Mesenchymal stem cell (in vitro differentiated cells and primary cell): ENCODE results near the gene ZNHIT1.
A peak's percentile ranks its signal among the peaks of the same experiment; 100 is the strongest.
"Not testable (repeated sequence)": the region's sequence is repeated elsewhere in the genome, so short reads cannot be mapped to it uniquely, and the experiment has no call there.

Experiments
- DNase-seq: peaks from one replicate; pipeline ENCODE4 v3.0.0-alpha.2; 2013
- H2AFZ ChIP-seq: one replicate; pipeline ENCODE4 v1.6.1; 2013; ENCODE audit warnings: low read depth, mild to moderate bottlenecking, control low read depth, inconsistent platforms, low read length, moderate library complexity
- H2AK5ac ChIP-seq: 2 replicates; pipeline ENCODE4 v1.6.1; 2013; ENCODE audit warnings: low read length, moderate library complexity, mild to moderate bottlenecking, inconsistent platforms; ENCODE audit not compliant: severe bottlenecking
- H2BK120ac ChIP-seq: one replicate; pipeline ENCODE4 v1.6.1; 2013; ENCODE audit warnings: low read depth, mild to moderate bottlenecking, inconsistent platforms, low read length, moderate library complexity
- H2BK12ac ChIP-seq, 2 experiments: one replicate each; pipeline ENCODE4 v1.6.1; 2013; ENCODE audit warnings: inconsistent platforms in 2 of 2, low read length in 2 of 2, mild to moderate bottlenecking in 2 of 2, moderate library complexity in 2 of 2, control low read depth in 1 of 2
- H2BK15ac ChIP-seq: one replicate; pipeline ENCODE4 v1.6.1; 2013; ENCODE audit warnings: mild to moderate bottlenecking, low read depth, inconsistent platforms; ENCODE audit not compliant: poor library complexity, severe bottlenecking
- H2BK5ac ChIP-seq: 2 replicates; pipeline ENCODE4 v1.6.1; 2013; ENCODE audit warnings: low read depth, mild to moderate bottlenecking, low read length, control low read depth, inconsistent platforms; ENCODE audit not compliant: poor library complexity, severe bottlenecking
- H3K14ac ChIP-seq, 2 experiments: one replicate each; pipeline ENCODE4 v1.6.1; 2013; ENCODE audit warnings: inconsistent platforms in 2 of 2, low read length in 2 of 2, control low read depth in 1 of 2, mild to moderate bottlenecking in 1 of 2, moderate library complexity in 1 of 2
- H3K18ac ChIP-seq, 2 experiments: one replicate each; pipeline ENCODE4 v1.6.1; 2013; ENCODE audit warnings: inconsistent platforms in 2 of 2, low read length in 2 of 2, control low read depth in 1 of 2, low read depth in 1 of 2, mild to moderate bottlenecking in 1 of 2
- H3K23ac ChIP-seq, 2 experiments: one replicate each; pipeline ENCODE4 v1.6.1; 2013; ENCODE audit warnings: inconsistent platforms in 2 of 2, low read length in 2 of 2, mild to moderate bottlenecking in 2 of 2, moderate library complexity in 2 of 2, control low read depth in 1 of 2
- H3K27ac ChIP-seq: 2 replicates; pipeline ENCODE4 v1.5.1; 2013; ENCODE audit warnings: mild to moderate bottlenecking, moderate library complexity, low read length, control low read depth, inconsistent platforms; ENCODE audit not compliant: poor library complexity, severe bottlenecking
- H3K27me3 ChIP-seq, 2 experiments: 2 replicates each; pipeline versions ENCODE4 v1.6.1 to v1.7.0; 2013; ENCODE audit warnings: low read length in 2 of 2, mild to moderate bottlenecking in 2 of 2, moderate library complexity in 2 of 2, control low read depth in 1 of 2, inconsistent platforms in 1 of 2; ENCODE audit not compliant: control insufficient read depth in 1 of 2, insufficient read depth in 1 of 2
- H3K36me3 ChIP-seq, 2 experiments: 2 replicates each; pipeline versions ENCODE4 v1.6.1 to v1.7.0; 2013; ENCODE audit warnings: low read length in 2 of 2, control low read depth in 1 of 2, inconsistent platforms in 1 of 2, low read depth in 1 of 2, mild to moderate bottlenecking in 1 of 2; ENCODE audit not compliant: insufficient read depth in 2 of 2, control insufficient read depth in 1 of 2
- H3K4ac ChIP-seq, 2 experiments: one replicate each; pipeline ENCODE4 v1.6.1; 2013; ENCODE audit warnings: inconsistent platforms in 2 of 2, low read length in 2 of 2, mild to moderate bottlenecking in 2 of 2, moderate library complexity in 2 of 2, control low read depth in 1 of 2, low read depth in 1 of 2
- H3K4me1 ChIP-seq: 2 replicates; pipeline ENCODE4 v1.6.1; 2013; ENCODE audit warnings: low read depth, low read length, control low read depth; ENCODE audit not compliant: control insufficient read depth, insufficient read depth
- H3K4me2 ChIP-seq: 2 replicates; pipeline ENCODE4 v1.6.1; 2013; ENCODE audit warnings: low read length, mild to moderate bottlenecking, inconsistent platforms; ENCODE audit not compliant: poor library complexity, severe bottlenecking
- H3K4me3 ChIP-seq, 2 experiments: 2 replicates each; pipeline versions ENCODE4 v1.5.1 to v1.7.0; 2013; ENCODE audit warnings: low read length in 2 of 2, mild to moderate bottlenecking in 2 of 2, control low read depth in 1 of 2, low read depth in 1 of 2; ENCODE audit not compliant: insufficient read depth in 1 of 2
- H3K79me1 ChIP-seq: replicated peaks from 2 replicates; pipeline ENCODE4 v1.6.1; 2013; ENCODE audit warnings: mild to moderate bottlenecking, control low read depth, low read length, inconsistent platforms; ENCODE audit not compliant: poor library complexity, severe bottlenecking
- H3K9ac ChIP-seq: 2 replicates; pipeline ENCODE4 v1.7.0; 2013; ENCODE audit warnings: mild to moderate bottlenecking, low read length, moderate library complexity
- H3K9me3 ChIP-seq: 2 replicates; pipeline ENCODE4 v1.7.0; 2013; ENCODE audit warnings: mild to moderate bottlenecking, low read length; ENCODE audit not compliant: control insufficient read depth
- H4K8ac ChIP-seq: one replicate; pipeline ENCODE4 v1.6.1; 2013; ENCODE audit warnings: inconsistent platforms, mild to moderate bottlenecking, low read length, moderate library complexity
- H4K91ac ChIP-seq: one replicate; pipeline ENCODE4 v1.6.1; 2013; ENCODE audit warnings: mild to moderate bottlenecking, low read length, inconsistent platforms
- WGBS: methylation state at CpG from one replicate; pipeline ENCODE4 v1.1.7; 2013; ENCODE audit warnings: mixed read lengths; 5-methylcytosine and 5-hydroxymethylcytosine counted together

The ZNHIT1 gene

GRCh38 chr7:101248276-101248675, 30.3 kb downstream of the ZNHIT1 start:
- no peak overlapping the region for H4K91ac ChIP-seq
- no peak overlapping the region for H4K8ac ChIP-seq
- H2AFZ ChIP-seq, result no peak overlapping the region
- no peak for DNase-seq
- H3K27me3 ChIP-seq, result no peaks in the 10 kb centered on the region
- H3K9ac ChIP-seq, result no peak overlapping the region
- H2BK120ac ChIP-seq, result no peak overlapping the region
- no peak overlapping the region for H3K27ac ChIP-seq
- WGBS, result 100% methylated on average over 5 of the region's 5 CpGs
- H3K79me1 ChIP-seq, result peaks cover 7% of the 10 kb centered on the region
- no peak overlapping the region for H3K4ac ChIP-seq
- H2BK5ac ChIP-seq, result no peak overlapping the region
- no peak overlapping the region for H3K4me2 ChIP-seq
- no peak overlapping the region for H2BK12ac ChIP-seq
- H3K18ac ChIP-seq, result no peak overlapping the region
- H3K36me3 ChIP-seq, result peaks cover 22 to 28% of the 10 kb centered on the region in 2 experiments
- no peaks in the 10 kb centered on the region for H3K9me3 ChIP-seq
- no peak overlapping the region for H2BK15ac ChIP-seq
- H3K4me3 ChIP-seq, result no peak overlapping the region
- H2AK5ac ChIP-seq, result no peak overlapping the region
- H3K4me1 ChIP-seq, result peaks cover 22% of the 10 kb centered on the region
- no peak overlapping the region for H3K14ac ChIP-seq
- no peak overlapping the region for H3K23ac ChIP-seq

GRCh38 chr7:101250324-101250723, 32.4 kb downstream of the ZNHIT1 start:
- H3K4ac ChIP-seq, result no peak overlapping the region
- H3K9ac ChIP-seq, result peak overlapping the region; percentile 45
- DNase-seq, result no peak
- no peak overlapping the region for H3K14ac ChIP-seq
- no peak overlapping the region for H2AK5ac ChIP-seq
- no peak overlapping the region for H2BK5ac ChIP-seq
- no peak overlapping the region for H3K18ac ChIP-seq
- no peak overlapping the region for H2AFZ ChIP-seq
- peaks cover 7% of the 10 kb centered on the region for H3K79me1 ChIP-seq
- H2BK120ac ChIP-seq, result no peak overlapping the region
- no peak overlapping the region for H3K27ac ChIP-seq
- no peak overlapping the region for H2BK12ac ChIP-seq
- H3K4me1 ChIP-seq, result peaks cover 12% of the 10 kb centered on the region
- 94% methylated on average over 3 of the region's 3 CpGs for WGBS
- no peaks in the 10 kb centered on the region for H3K9me3 ChIP-seq
- no peak overlapping the region for H4K91ac ChIP-seq
- peak overlapping the region in 1 of 2 experiments; percentile 93 for H3K4me3 ChIP-seq
- no peak overlapping the region for H3K4me2 ChIP-seq
- H3K23ac ChIP-seq, result no peak overlapping the region
- H2BK15ac ChIP-seq, result no peak overlapping the region
- peaks cover 20 to 22% of the 10 kb centered on the region in 2 experiments for H3K36me3 ChIP-seq
- H4K8ac ChIP-seq, result no peak overlapping the region
- peaks cover 4% of the 10 kb centered on the region in 2 experiments for H3K27me3 ChIP-seq

GRCh38 chr7:101251871-101252659, 34.1 kb downstream of the ZNHIT1 start:
- peak; percentile 98 for DNase-seq
- Histone ChIP-seq H2AFZ (peak overlapping the region; percentile 16), H2AK5ac (no peak overlapping the region), H3K4me2 (peak overlapping the region; percentile 80), H3K4ac (peak overlapping the region; percentile 77 to 91), H3K23ac (no peak overlapping the region), H3K27ac (peak overlapping the region; percentile 77), H3K79me1 (peaks cover 2% of the 10 kb centered on the region), H2BK120ac (no peak overlapping the region), H3K9ac (peak overlapping the region; percentile 96), H3K4me3 (peak overlapping the region; percentile 87 to 93), H3K9me3 (no peaks in the 10 kb centered on the region), H3K18ac (peak overlapping the region in 1 of 2 experiments; percentile 83), H2BK5ac (no peak overlapping the region), H2BK12ac (no peak overlapping the region), H3K27me3 (peaks cover 4 to 8% of the 10 kb centered on the region in 2 experiments), H4K8ac (peak overlapping the region; percentile 96), H3K14ac (no peak overlapping the region), H3K36me3 (peaks cover 14 to 22% of the 10 kb centered on the region in 2 experiments), H4K91ac (peak overlapping the region; percentile 75), H3K4me1 (peaks cover 8% of the 10 kb centered on the region), H2BK15ac (no peak overlapping the region)
- 2% methylated on average over 46 of the region's 55 CpGs for WGBS

- H3K18ac ChIP-seq, DNase-seq, H4K91ac ChIP-seq, H3K9me3 ChIP-seq, H3K14ac ChIP-seq, H2BK5ac ChIP-seq, H3K27me3 ChIP-seq, H3K79me1 ChIP-seq, H2BK120ac ChIP-seq, H2BK15ac ChIP-seq, H2AFZ ChIP-seq, H3K4ac ChIP-seq, H2AK5ac ChIP-seq, H2BK12ac ChIP-seq, H3K9ac ChIP-seq, H4K8ac ChIP-seq, H3K23ac ChIP-seq, H3K4me1 ChIP-seq, H3K4me2 ChIP-seq, H3K27ac ChIP-seq, H3K4me3 ChIP-seq: not testable (repeated sequence)
- WGBS, result 99% methylated on average over 5 of the region's 5 CpGs
- peaks cover 10 to 16% of the 10 kb centered on the region in 2 experiments for H3K36me3 ChIP-seq
Observed at GRCh38 chr7:101253199-101253598, 35.2 kb downstream of the ZNHIT1 start.
